Keratinocyte (primary cell): ENCODE data around the gene DCHS2.

Source experiments
- EZH2 ChIP-seq: IDR thresholded peaks from one replicate; pipeline ENCODE4 v1.6.1; 2012; ENCODE audit warnings: inconsistent platforms, mild to moderate bottlenecking, low read length, moderate library complexity
- TF ChIP-seq, protein P1 (sequence below), 3 experiments: IDR thresholded peaks in 1 of 3; conservative IDR thresholded peaks in 1 of 3; optimal IDR thresholded peaks in 1 of 3; 2 replicates in 2 of 3; 3 replicates in 1 of 3; pipeline versions ENCODE3 to v1.5.1; 2011; ENCODE audit warnings: low read length in 3 of 3, mild to moderate bottlenecking in 3 of 3, moderate library complexity in 2 of 3, control low read depth in 1 of 3, inconsistent platforms in 1 of 3; ENCODE audit not compliant: insufficient read depth in 2 of 3; ENCODE audit errors: extremely low read depth in 1 of 3

DNA sequence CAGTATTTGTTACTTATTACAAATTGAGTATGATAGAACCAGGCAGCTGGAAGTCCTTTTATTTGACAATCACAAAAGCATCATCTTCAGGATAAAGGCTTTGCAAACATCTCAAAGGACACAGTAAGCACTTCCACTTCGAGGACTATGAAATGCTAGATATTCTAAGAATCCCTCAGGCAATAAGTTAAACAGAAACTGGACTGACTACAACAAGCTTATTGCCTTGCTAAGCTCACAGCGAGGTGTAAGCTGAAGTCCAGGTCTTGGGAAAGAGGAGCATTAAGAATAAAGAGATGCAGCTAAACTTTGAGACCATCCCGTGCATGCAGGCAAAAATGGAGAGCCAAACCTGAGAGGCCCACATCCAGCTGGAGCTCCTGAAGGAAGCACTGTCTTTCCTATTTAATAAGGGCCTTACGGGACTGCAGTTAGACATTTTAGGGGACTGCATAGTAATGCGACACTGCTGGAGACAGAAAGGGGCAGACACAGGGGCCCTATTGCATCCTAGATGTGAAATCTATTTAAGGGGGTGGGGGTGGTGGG lies 38.7 kb downstream of the DCHS2 start:
- TF ChIP-seq, protein P1, sequence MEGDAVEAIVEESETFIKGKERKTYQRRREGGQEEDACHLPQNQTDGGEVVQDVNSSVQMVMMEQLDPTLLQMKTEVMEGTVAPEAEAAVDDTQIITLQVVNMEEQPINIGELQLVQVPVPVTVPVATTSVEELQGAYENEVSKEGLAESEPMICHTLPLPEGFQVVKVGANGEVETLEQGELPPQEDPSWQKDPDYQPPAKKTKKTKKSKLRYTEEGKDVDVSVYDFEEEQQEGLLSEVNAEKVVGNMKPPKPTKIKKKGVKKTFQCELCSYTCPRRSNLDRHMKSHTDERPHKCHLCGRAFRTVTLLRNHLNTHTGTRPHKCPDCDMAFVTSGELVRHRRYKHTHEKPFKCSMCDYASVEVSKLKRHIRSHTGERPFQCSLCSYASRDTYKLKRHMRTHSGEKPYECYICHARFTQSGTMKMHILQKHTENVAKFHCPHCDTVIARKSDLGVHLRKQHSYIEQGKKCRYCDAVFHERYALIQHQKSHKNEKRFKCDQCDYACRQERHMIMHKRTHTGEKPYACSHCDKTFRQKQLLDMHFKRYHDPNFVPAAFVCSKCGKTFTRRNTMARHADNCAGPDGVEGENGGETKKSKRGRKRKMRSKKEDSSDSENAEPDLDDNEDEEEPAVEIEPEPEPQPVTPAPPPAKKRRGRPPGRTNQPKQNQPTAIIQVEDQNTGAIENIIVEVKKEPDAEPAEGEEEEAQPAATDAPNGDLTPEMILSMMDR (optimal IDR thresholded peaks at IDR 0.05 in 1 of 3, IDR thresholded peaks at IDR 0.05 in 1 of 3, conservative IDR thresholded peaks at IDR 0.05 in 1 of 3; ENCODE audit: extremely low read depth in 1 of 3, insufficient read depth in 2 of 3, low read length in 3 of 3), result no peak
- no peak for TF ChIP-seq EZH2
